GM21360 (cell line): ENCODE data around the gene SBK3.
A peak's percentile ranks its signal among the peaks of the same experiment; 100 is the strongest.
"Not testable (repeated sequence)": the region's sequence is repeated elsewhere in the genome, so short reads cannot be mapped to it uniquely, and the experiment has no call there.

Source experiments
- ATAC-seq: cut with Tn5 transposase; IDR thresholded peaks from one replicate; pipeline ENCODE4 v1.9.1; 2021; ENCODE audit warnings: mild to moderate bottlenecking, moderate library complexity; ENCODE audit not compliant: unreplicated experiment

SBK3 gene, protein sequence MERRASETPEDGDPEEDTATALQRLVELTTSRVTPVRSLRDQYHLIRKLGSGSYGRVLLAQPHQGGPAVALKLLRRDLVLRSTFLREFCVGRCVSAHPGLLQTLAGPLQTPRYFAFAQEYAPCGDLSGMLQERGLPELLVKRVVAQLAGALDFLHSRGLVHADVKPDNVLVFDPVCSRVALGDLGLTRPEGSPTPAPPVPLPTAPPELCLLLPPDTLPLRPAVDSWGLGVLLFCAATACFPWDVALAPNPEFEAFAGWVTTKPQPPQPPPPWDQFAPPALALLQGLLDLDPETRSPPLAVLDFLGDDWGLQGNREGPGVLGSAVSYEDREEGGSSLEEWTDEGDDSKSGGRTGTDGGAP

DNA sequence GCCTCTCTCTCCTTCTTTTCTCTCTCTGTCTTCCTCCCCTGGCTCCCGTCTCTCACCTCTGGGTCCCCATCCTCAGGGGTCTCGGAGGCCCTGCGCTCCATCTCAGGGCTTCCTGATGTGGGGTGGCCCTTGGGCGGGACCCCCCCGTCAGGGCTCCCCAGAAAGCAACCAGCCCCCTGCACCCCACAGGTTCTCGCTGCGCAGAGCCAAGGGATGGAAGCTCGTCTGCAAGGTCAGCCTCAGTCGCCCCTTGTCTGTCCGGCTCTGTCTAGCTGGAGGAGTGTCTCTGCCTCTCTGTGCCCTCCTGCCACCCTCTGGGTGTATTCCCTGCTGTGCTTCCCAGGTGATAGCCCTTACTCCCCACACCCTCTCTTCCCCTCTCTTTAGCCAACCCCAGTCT lies at the start of gene SBK3:
Gene SBK3 (minus strand): TSS at position 101 of the 400 bp plus-strand sequence. CDS start 0 bp downstream, at position 101.
- ATAC-seq: no peak

DNA sequence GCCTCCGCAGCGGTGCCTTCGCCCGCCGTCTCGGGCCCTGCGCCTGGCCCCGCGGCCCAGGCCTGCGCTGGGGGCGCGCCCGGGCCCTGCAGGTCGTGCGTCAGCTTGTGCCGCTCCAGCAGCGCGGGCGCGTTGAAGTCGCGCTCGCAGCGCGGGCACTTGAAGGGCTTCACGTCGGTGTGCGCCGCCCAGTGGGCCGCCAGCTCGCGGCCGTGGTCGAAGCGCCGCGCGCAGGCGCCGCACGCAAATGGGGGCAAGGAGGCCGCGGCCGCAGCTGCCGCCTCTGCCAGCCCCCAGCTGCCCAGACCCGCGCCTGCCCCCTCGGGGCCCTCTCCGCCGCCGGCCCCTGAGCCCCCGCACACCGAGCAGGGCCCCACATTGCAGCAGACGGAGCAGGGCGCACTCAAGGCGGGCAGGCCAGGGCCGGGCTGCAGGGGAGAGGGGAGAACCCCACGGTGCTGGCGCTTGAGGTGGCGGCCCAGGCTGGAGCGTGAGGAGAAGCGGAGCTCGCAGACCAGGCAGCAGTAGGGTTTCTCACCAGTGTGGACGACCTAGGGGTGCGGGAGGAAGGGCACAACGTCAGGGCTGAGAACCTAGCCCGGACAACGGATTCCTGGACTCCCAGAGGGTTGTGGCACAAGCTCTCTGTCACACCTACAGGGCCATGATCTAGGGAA lies 47.9 kb upstream of the SBK3 start:
- ATAC-seq: no peak

DNA sequence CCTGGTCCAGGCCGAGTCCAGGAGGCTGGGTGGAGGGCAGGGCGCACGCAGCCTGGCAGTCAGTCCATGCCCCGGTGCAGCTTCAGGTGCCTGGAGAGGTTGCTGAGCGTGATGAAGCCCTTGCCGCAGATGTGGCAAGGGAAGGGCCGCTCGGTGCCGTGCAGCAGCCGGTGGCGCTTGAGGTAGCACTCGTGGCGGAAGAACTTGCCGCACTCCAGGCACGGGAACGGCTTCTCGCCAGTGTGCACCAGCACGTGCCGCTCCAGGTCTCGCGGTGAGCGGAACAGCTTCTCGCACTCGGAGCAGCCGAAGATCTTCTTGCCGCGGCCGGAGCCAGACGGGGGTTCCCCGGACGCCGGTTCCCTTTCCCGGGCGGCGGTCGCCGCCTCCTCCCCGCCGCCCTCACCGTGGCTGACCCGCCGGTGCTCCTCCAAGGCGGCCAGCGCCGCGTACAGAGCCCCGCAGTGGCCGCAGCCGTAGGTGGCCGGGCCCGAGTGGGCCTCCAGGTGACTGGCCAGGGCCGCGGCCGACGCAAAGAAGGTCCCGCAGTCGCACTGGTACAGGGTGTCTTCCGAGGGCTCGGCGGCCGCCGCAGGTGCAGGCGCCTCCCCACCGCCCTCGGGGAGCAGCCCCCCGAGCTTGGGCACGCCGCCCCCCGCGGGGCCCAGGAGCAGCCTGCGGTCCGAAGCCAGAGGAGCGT lies 47.2 kb upstream of the SBK3 start:
- ATAC-seq: no peak

DNA sequence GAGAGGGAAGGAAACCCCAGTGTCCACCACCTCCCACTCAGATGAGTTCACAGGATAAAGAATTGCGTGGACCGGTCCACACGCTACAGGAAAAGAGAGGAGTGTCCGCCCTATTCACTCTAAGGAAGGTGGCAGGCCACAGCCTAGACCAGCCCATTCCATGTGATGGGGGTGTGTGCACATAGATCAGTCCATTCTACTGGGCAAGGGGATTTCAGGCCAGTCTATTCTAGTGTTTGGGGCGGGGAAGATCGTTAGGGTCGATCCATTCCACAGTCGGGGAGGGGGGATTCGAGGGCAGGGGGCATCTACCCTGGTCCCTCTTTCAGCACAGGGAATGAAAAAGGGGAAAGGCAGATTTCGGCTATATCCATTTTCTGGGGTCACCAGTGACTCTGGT lies 46.2 kb upstream of the SBK3 start:
- ATAC-seq: no peak

DNA sequence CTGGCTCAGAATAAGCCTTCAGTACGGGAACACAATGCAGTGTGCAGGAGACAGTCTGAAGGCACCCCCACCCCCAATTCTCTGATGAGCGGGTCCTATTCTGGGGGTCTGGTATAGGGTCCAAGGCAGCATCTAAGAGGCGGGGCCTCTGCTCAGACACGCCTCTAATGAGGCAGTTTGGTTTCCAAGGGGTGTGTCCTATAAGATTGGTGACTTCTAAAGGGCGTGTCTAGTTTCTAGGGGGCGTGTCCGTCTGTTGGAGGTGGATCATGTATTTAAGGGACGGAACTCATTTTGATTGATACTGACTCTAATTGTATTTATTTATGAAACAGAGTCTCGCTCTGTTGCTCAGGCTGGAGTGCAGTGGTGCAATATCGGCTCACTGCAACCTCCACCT lies 45.3 kb upstream of the SBK3 start:
- ATAC-seq: no peak

DNA sequence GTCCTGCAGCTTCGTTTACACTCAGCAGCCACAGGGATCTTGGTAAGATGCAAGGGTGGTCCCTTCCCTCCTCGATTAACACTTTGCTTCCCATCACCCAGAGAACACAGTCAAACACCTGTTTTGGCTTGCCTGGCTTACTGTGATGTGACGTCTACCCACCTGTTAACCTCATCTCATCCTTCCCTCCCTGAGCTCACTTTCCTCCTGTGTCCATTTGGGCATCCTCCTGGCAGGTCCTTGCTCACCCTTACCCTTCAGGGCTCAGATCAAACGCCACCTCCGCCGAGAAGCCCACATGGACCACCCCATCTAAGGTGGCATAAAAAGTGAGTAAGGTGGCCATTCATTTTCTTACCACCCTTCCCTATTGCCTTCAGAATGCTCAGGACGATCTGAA lies 44.8 kb upstream of the SBK3 start:
- ATAC-seq: no peak

DNA sequence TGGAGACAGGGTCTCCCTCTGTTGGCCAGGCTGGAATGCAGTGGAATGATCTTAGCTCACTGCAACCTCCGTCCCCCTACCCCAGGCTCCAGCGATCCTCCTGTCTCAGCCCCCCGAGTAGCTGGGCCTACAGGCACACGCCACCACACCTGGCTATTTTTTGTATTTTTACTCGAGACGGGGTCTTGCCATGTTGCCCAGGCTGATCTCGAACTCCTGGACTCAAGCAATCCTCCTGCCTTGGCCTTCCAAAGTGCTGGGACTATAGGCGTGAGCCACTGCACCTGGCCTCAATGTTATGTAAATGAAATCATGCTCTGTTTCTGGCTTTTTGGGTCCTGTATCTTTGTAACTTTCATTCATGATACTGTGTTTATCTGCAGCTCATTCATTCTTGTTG lies 43.4 kb upstream of the SBK3 start:
- no peak for ATAC-seq

DNA sequence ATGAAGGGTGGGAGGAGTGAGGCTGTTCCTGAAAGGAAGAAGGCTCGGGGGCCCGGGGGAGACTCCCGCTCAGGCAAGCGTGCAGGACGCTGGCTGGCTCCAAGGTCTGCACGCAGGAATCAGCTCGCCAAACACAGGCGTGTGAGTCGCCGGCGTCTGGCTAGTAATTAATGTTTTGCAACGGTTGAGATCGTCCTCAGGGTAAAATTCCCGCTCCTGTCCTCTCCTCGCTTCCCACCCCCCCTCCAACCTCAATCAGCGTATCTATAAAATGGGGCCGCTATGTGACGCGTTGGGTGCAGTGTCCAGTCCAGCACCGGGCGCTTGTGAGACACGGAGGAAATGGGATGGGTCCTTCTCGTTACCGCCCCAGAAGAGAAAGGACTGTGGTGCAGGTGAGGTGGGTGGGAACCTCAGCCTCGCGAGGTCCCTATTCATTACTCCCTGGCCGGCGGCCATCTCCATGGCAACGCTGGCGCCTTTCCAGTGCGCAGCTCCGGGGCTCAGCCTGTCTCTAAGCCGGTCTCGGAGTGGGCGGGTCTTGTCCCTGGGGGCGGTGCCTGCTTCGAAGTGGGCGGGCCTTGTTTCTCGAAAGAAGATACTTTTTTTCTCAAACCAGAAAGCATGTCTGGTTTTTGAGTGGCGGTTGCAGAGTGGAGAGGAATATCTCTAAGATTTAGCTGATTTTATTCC lies 41.8 kb upstream of the SBK3 start:
- ATAC-seq: peak; percentile 71

DNA sequence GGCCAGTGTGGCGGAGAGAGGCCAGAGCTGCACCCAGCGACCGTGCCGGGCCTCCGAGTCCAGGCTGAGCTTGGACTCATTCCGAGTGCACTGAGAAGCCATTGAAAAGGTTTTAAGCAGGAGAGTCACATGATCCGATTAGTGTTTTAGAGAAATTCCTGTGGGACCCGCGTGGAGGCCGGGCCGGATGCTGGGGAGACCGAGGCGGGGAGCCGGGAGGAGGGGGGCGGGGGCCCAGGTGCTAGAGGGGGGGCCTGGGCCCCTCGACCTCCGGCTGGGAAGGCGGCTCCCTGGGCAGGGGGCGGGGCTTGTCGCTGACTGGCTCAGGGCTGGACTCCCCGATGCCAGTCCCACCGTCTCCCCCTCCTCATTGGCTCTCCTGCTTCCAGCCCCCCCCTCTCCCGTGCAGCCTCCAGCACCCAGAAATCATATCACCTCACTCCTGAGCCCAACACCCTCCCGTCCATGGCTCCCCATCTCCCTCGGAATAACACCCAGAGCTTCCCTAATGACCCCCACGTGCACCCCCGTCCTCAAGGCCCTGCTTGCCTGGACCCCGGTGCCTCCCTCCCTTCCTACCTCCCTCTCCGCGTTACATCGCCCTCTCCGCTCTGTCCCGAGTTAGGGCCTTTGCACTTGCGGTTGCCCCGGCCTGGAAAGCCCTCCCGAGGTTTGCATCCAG lies 40.5 kb upstream of the SBK3 start:
- ATAC-seq: no peak

DNA sequence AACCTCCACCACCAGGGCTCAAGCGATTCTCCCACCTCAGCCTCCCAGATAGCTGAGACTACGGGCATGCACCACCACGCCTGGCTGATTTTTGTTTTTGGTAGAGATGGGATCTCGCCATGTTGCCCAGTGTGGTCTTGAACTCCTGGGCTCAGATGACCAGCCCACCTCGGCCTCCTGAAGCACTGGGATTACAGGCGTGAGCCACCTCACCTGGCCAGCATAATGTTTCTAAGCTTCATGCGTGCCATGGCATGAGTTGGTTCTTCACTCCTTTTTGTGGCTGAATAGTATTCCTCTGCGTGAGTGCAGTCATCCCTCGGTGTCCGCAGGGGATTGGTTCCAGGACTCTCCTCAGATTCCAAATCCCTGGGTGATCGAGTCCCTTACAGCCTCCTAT lies 39.5 kb upstream of the SBK3 start:
- no peak for ATAC-seq

DNA sequence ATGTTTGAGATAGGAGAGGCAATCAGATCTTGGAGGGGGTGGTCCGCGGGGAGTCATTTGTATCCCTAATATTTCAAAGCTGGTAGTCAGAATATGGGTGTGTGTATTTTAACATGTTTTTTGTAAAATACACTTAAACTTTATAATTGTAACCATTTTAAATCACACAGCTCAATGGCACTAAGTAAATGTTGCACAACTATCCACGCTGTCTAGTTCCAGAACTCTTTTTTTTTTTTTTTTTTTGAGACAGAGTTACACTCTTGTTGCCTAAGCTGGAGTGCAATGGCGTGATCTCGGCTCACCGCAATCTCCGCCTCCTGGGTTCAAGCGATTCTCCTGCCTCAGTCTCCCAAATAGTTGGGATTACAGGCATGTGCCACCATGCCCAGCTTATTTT lies 38.6 kb upstream of the SBK3 start:
- ATAC-seq: not testable (repeated sequence)

DNA sequence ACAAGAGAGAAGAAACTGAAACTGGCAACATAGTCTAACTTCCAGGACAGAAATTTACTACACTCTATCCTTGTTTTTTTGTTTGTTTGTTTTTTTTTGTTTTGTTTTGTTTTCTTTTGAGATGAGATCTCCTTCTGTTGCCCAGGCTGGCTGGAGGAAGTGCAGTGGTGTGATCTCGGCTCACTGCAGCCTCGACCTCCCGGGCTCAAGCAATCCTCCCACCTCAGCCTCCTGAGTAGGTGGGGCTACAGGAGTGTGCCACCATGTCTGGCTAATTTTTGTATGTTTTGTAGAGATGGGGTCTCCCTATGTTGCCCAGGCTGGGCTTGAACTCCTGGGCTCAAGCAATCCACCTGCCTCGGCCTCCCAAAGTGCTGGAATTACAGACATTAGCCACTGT lies 36.9 kb upstream of the SBK3 start:
- ATAC-seq: not testable (repeated sequence)

DNA sequence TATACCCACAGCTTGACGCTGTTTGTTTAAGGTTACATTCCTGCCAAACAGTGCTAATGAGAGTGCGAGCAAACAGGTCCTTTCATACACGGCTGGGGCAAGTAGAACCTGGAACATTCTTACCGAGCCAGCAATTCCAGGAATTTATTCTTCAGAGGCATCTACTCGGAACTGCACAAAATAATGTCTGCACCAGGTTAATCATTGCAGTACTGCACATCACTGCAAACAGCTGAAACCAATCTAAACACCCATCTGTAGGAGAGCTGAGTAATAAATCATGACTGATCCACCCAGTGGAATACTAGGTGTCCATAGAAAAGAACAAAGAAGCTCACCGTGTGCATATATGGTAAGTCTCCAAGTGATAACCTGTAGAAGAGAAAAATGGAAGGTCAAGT lies 36.5 kb upstream of the SBK3 start:
- ATAC-seq: no peak

DNA sequence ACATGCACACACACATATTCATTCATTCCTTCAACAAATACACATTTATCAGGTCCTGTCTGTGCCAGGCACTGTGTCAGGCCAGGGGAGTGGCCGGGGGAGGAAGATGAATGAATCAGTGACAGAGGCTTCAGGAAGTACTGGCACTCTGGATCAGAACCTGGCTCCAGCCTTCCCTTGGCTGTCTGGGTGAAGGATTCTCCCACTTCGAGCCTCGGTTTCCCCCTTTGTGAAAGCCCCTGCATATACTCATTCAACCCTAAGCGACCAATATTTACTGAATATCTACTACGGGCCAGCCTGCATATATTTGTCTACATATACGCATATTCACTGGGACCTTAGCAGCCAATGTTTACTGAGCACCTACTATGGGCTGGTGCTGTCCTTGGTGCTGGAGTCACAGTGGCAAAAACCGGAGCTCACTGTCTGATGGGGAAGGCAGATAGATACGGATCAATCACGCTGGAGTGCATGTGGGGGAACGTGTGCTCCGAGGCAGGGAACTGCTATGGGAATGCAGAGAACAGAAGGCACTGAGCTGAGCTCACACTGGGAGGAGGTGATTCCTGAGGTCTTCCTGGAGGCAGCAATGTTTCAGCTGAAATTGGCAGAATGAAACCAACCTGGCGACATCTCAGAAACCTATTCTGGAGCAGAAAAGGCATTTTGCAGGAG lies 35.9 kb upstream of the SBK3 start:
- no peak for ATAC-seq

DNA sequence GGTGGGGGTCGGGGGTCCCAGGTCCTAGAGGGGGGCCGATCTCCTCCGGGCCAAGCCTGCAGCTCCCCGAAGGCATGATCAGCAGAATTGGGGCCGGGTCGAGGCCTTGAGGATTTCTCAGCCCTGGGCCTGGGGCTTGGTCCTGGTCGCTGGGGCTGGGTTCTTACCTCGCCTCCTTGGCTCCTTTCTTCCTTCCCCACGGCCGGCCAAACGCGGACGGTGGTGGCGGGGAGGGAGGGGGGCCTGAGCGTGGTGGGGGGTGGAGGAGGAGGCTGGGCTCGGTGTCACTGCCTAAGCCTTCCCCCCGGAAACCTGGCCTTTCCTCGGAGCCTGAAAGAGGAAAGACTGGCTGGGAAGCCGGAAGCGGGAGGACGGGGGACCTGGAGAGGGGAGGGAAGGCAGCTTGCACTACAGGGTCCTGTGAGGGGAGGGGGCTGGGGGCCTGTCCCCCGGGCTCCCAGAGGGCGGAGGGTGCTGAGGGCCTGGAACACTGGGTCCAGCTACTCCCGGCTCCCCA lies 35.3 kb upstream of the SBK3 start, which contains the start of gene ZNF579:
Gene ZNF579 (minus strand): TSS at position 221 of the 517 bp plus-strand sequence. CDS start 1,209 bp downstream, outside the sequence.
- ATAC-seq: no peak

DNA sequence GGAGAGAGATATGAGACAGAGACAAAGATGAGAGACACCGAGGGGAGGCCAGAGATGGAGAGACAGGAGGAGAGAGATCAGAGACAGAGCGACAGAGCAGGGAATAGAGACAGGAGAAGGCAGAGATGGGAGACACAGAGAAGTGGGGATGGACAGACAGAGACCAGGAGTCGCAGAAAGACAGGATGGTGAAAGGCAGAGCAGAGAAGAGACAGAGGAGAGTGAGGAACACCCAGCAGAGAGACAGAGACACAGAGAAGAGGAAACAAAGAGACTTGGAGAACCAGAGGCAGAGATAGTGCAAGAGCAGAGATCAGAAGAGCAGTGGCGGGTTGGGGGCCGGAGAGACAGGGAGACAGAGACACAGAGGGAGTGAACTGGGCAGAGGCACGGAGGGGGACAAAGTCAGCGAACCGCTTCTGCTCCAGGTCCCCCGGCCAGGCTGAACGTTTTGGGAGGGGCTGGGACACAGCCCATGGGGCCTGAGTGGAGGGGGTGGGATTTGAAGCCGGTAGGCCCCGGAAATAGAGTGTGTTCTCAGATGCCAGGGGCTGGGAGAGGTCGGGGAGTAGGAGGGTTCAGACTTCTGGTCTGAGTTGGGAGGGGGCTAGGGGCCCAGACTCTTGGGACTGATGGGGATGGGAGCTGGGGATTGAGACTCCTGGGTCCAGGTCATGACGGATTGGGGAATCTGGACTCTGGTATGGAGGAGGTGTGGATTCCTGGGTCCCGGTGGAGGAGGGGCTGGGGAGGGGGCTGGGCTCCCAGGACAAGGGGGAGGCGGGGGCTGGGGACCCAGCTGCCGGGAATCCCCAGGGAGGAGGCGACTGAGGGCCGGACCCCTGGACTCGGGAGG lies 34.7 kb upstream of the SBK3 start:
- ATAC-seq: no peak

DNA sequence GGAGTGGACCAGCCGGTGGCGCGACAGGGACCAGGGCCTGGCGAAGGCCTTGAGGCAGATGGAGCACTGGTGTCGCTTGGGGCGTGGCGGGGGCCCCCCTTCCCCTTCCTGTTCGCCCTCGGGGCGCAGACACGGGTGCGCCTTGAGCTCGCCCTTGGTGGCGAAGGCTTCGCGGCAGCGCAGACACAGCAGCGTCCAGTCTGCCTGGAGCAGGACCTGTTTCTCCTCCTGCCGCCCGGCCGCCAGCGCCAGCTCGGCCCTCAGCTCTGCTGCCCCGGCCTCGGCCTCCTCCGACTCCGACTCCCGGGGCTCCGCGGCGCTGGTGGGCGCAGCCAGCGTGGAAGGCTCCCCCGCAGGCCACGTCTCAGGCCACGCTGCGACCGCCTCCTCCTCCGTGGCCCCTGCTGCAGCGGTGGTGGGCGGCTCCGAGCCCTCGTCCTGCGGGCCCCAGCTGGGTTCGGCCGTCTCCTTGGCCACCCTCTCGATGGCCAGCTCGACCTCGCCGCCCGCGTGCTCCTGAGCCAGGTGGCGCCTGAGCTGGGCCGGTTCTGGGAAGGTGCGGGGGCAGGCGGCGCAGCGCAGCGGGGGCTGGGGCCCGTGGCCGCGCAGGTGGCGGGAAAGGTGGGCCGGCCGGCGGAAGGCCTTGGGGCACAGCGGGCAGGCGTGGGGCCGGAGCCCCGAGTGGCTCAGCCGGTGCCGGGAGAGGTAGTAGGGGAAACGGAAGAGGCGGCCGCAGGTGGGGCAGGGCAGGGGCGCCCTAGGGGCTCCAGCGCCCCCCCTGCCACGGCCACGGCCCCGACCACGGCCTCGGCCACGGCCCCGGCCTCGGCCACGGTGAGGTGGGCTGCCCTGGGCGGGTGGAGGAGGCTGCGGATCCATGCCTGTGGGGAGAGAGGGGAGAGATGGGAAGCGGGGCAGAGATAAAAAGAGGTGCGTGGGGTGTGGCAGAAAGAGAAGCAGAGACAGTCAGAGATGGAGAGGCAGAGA lies 33.7 kb upstream of the SBK3 start:
- no peak for ATAC-seq
